HepG2 (cell line): ENCODE data around the gene CMIP. TPM values are rescaled to one million over a fixed set of nuclear protein-coding genes. Genes with fewer than 3 reads are reported as not detected.

Source experiments
- AKAP8 ChIP-seq: sonication (generic); formaldehyde crosslinking; IDR thresholded peaks from 2 replicates; pipeline ENCODE4 v1.5.1; 2020; ENCODE audit warnings: mild to moderate bottlenecking, missing genetic modification reagents
- ARNT ChIP-seq: fragments of 450-650 bp; IDR thresholded peaks from 2 replicates; pipeline ENCODE4 v1.6.1; 2017
- ARNTL ChIP-seq: sonication (generic); formaldehyde crosslinking; IDR thresholded peaks from 2 replicates; pipeline ENCODE4 v1.4.0; 2020; ENCODE audit warnings: mild to moderate bottlenecking, missing genetic modification reagents
- CENPX ChIP-seq: sonication (generic); formaldehyde crosslinking; IDR thresholded peaks from 2 replicates; pipeline ENCODE4 v1.9.0; 2021; ENCODE audit warnings: mild to moderate bottlenecking, missing genetic modification reagents, moderate library complexity
- EED ChIP-seq: sonication (generic); formaldehyde crosslinking; IDR thresholded peaks from 2 replicates; pipeline ENCODE4 v1.5.0; 2020; ENCODE audit warnings: mild to moderate bottlenecking, missing genetic modification reagents
- EHMT2 ChIP-seq: fragments of 200-600 bp; sonication (generic); IDR thresholded peaks from 2 replicates; pipeline ENCODE4 v1.7.0; 2017; ENCODE audit warnings: antibody characterized with exemption, low read depth, low read length, borderline replicate concordance
- ELF4 ChIP-seq: sonication (generic); formaldehyde crosslinking; IDR thresholded peaks from 2 replicates; pipeline ENCODE4 v1.5.0; 2020; ENCODE audit warnings: missing genetic modification reagents, mild to moderate bottlenecking, moderate library complexity, borderline replicate concordance
- JARID2 ChIP-seq: sonication (generic); formaldehyde crosslinking; IDR thresholded peaks from 2 replicates; pipeline ENCODE4 v1.8.1; 2023; ENCODE audit warnings: missing genetic modification reagents, inconsistent platforms; ENCODE audit not compliant: insufficient replicate concordance
- NR1H2 ChIP-seq: sonication (generic); formaldehyde crosslinking; IDR thresholded peaks from 2 replicates; pipeline ENCODE4 v1.8.1; 2022; ENCODE audit warnings: low read depth, missing genetic modification reagents, borderline replicate concordance
- SMAD9 ChIP-seq: sonication (generic); formaldehyde crosslinking; IDR thresholded peaks from 2 replicates; pipeline ENCODE4 v1.5.1; 2020; ENCODE audit warnings: mild to moderate bottlenecking, missing genetic modification reagents
- SOX5 ChIP-seq: IDR thresholded peaks from 2 replicates; pipeline ENCODE4 v1.6.1; 2016; ENCODE audit warnings: borderline replicate concordance
- SOX6 ChIP-seq, 2 experiments: fragments of 450-650 bp in 1 of 2; sonication (generic) in 1 of 2; formaldehyde crosslinking in 1 of 2; IDR thresholded peaks; 2 replicates each; pipeline versions ENCODE4 v1.4.0 to v1.6.1; 2017 to 2020; ENCODE audit warnings: antibody characterized with exemption in 1 of 2, mild to moderate bottlenecking in 1 of 2, missing genetic modification reagents in 1 of 2
- SP140L ChIP-seq: sonication (generic); formaldehyde crosslinking; IDR thresholded peaks from 2 replicates; pipeline ENCODE4 v1.4.0; 2020; ENCODE audit warnings: missing genetic modification reagents, borderline replicate concordance
- XRCC5 ChIP-seq: fragments of 200-400 bp; formaldehyde crosslinking; optimal IDR thresholded peaks from 2 replicates; pipeline ENCODE3; 2017; ENCODE audit warnings: mild to moderate bottlenecking, low read length
- ZBTB25 ChIP-seq: IDR thresholded peaks from 2 replicates; pipeline ENCODE4 v1.6.1; 2018; ENCODE audit warnings: missing genetic modification reagents
- ZC3H4 ChIP-seq: sonication (generic); formaldehyde crosslinking; IDR thresholded peaks from 2 replicates; pipeline ENCODE4 v1.4.0; 2020; ENCODE audit warnings: missing genetic modification reagents, borderline replicate concordance
- ZFX ChIP-seq: sonication (generic); formaldehyde crosslinking; IDR thresholded peaks from 2 replicates; pipeline ENCODE4 v1.4.0; 2020; ENCODE audit warnings: mild to moderate bottlenecking, low read depth, missing genetic modification reagents, moderate library complexity
- ZNF30 ChIP-seq: sonication (generic); formaldehyde crosslinking; IDR thresholded peaks from 2 replicates; pipeline ENCODE4 v1.5.0; 2020; ENCODE audit warnings: mild to moderate bottlenecking, missing genetic modification reagents
- ZNF761 ChIP-seq: sonication (generic); formaldehyde crosslinking; conservative IDR thresholded peaks from 2 replicates; pipeline ENCODE4 v1.4.0; 2020; ENCODE audit warnings: mild to moderate bottlenecking, missing genetic modification reagents
- ZNF777 ChIP-seq: sonication (generic); formaldehyde crosslinking; IDR thresholded peaks from 2 replicates; pipeline ENCODE4 v1.4.0; 2020; ENCODE audit warnings: missing genetic modification reagents
- ZNF850 ChIP-seq: sonication (generic); formaldehyde crosslinking; conservative IDR thresholded peaks from 2 replicates; pipeline ENCODE4 v1.9.0; 2021; ENCODE audit warnings: mild to moderate bottlenecking, missing genetic modification reagents
- ZSCAN20 ChIP-seq: sonication (generic); formaldehyde crosslinking; IDR thresholded peaks from 2 replicates; pipeline ENCODE4 v1.4.0; 2020; ENCODE audit warnings: missing genetic modification reagents, mild to moderate bottlenecking, borderline replicate concordance
- ZSCAN21 ChIP-seq: sonication (generic); formaldehyde crosslinking; IDR thresholded peaks from 2 replicates; pipeline ENCODE4 v1.8.0; 2022; ENCODE audit warnings: mild to moderate bottlenecking, missing genetic modification reagents, moderate library complexity, borderline replicate concordance
- polyA plus RNA-seq, 8 experiments: library from polyadenylated mRNA; depleted of rRNA in 3 of 8; stranded (reverse) in 7 of 8; unstranded in 1 of 8; fragments of >200 nt; fragmentation: Illumina TruSeq in 4 of 8; extraction: Trizol in 4 of 8; gene quantifications; 2 replicates each; pipeline versions ENCODE4 v1.2.1 to v1.2.3, GENCODE V29; 2011 to 2016; ENCODE audit warnings: low read depth in 4 of 8, missing spikeins in 1 of 8, mixed read lengths in 1 of 8; ENCODE audit not compliant: insufficient read depth in 1 of 8
- total RNA-seq, 5 experiments: library from RNA; depleted of rRNA; stranded (reverse); fragments of >200 nt; fragmentation: Illumina TruSeq; extraction: Trizol; gene quantifications; 2 replicates each; pipeline ENCODE4 v1.2.3, GENCODE V29; 2016; ENCODE audit warnings: low read depth in 1 of 5
- TF ChIP-seq, protein P1 (sequence below): sonication (generic); formaldehyde crosslinking; IDR thresholded peaks from 2 replicates; pipeline ENCODE4 v1.8.0; 2023; ENCODE audit warnings: mild to moderate bottlenecking, missing genetic modification reagents
- TF ChIP-seq, protein P2 (sequence below): sonication (generic); formaldehyde crosslinking; IDR thresholded peaks from 2 replicates; pipeline ENCODE4 v1.5.0; 2020; ENCODE audit warnings: mild to moderate bottlenecking, missing genetic modification reagents, borderline replicate concordance

The CMIP gene
- total and polyA plus RNA-seq, 2 of the 13 experiments (the other 11 are each of a cell fraction or from before 2014, with no cell fraction given), result 10.9 to 18.1 TPM

DNA sequence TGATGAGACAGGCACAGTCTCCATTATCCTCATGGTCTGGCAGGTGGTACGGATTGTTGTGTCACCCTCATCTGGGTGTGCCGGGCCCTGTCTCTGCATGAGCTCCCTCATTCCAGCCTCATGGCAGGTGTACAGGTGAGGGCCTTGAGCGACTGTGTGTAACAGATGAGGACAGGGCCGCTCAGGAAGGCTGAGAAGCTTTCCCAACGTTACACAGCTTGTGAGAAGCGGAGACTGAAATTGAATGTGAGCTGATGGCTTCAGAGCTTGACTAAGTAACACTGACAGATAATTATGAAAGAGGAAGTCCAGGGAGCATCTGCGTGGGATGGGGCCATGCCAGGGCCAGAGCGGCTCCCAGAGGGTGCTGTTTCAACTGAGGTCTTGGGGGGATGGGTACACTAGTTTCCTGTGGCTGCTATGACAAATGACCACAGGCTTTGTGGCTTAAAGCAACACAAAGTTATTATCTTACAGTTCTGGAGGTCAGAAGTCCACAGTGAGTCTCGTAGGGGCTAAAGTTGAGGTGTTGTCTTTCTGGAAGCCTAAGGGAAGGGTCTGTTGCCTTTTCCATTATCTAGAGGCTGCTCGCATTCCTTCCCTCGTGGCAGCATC lies 36.7 kb downstream of the CMIP start (continued):
- TF ChIP-seq CENPX (CRISPR knock-in tag) (no peak), ZSCAN21 (CRISPR knock-in tag) (peak; percentile 55; the same call in 1 of the 2 replicates), ZC3H4 (CRISPR knock-in tag) (0 out of 2 replicates have a peak, but pooled peaks have one; percentile 12), ZSCAN20 (CRISPR knock-in tag) (no peak), ZFX (CRISPR knock-in tag) (no peak; the same call in 1 of the 2 replicates), SP140L (0 out of 2 replicates have a peak, but pooled peaks have one; percentile 11), XRCC5 (no peak), ARNT (no peak), SOX5 (peak; percentile 72; the same call in 1 of the 2 replicates), ZNF761 (CRISPR knock-in tag) (no peak), AKAP8 (CRISPR knock-in tag) (0 out of 2 replicates have a peak, but pooled peaks have one; percentile 67), ZNF850 (CRISPR knock-in tag) (no peak), SOX6 (IDR thresholded peaks at IDR 0.05) (no peak), SOX6 (CRISPR knock-in tag; IDR thresholded peaks at IDR 0.05) (peak; percentile 92), JARID2 (CRISPR knock-in tag) (no peak), ZNF777 (CRISPR knock-in tag) (no peak), EED (CRISPR knock-in tag) (no peak), ELF4 (CRISPR knock-in tag) (no peak), ARNTL (no peak), SMAD9 (CRISPR knock-in tag) (no peak), ZBTB25 (CRISPR knock-in tag) (no peak), NR1H2 (no peak), ZNF30 (CRISPR knock-in tag) (no peak), EHMT2 (no peak)
- TF ChIP-seq, protein P1, sequence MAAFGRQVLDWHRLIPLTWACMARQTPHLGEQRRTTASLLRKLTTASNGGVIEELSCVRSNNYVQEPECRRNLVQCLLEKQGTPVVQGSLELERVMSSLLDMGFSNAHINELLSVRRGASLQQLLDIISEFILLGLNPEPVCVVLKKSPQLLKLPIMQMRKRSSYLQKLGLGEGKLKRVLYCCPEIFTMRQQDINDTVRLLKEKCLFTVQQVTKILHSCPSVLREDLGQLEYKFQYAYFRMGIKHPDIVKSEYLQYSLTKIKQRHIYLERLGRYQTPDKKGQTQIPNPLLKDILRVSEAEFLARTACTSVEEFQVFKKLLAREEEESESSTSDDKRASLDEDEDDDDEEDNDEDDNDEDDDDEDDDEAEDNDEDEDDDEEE (CRISPR knock-in tag), result no peak
- TF ChIP-seq, protein P2, sequence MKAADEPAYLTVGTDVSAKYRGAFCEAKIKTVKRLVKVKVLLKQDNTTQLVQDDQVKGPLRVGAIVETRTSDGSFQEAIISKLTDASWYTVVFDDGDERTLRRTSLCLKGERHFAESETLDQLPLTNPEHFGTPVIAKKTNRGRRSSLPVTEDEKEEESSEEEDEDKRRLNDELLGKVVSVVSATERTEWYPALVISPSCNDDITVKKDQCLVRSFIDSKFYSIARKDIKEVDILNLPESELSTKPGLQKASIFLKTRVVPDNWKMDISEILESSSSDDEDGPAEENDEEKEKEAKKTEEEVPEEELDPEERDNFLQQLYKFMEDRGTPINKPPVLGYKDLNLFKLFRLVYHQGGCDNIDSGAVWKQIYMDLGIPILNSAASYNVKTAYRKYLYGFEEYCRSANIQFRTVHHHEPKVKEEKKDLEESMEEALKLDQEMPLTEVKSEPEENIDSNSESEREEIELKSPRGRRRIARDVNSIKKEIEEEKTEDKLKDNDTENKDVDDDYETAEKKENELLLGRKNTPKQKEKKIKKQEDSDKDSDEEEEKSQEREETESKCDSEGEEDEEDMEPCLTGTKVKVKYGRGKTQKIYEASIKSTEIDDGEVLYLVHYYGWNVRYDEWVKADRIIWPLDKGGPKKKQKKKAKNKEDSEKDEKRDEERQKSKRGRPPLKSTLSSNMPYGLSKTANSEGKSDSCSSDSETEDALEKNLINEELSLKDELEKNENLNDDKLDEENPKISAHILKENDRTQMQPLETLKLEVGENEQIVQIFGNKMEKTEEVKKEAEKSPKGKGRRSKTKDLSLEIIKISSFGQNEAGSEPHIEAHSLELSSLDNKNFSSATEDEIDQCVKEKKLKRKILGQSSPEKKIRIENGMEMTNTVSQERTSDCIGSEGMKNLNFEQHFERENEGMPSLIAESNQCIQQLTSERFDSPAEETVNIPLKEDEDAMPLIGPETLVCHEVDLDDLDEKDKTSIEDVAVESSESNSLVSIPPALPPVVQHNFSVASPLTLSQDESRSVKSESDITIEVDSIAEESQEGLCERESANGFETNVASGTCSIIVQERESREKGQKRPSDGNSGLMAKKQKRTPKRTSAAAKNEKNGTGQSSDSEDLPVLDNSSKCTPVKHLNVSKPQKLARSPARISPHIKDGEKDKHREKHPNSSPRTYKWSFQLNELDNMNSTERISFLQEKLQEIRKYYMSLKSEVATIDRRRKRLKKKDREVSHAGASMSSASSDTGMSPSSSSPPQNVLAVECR (CRISPR knock-in tag), result peak; percentile 83
